Esophagus squamous epithelium (tissue), 4 donors: ENCODE data around the gene MINDY3.

Source experiments
- POLR2A ChIP-seq, 4 donors: fragments of 450-650 bp; IDR thresholded peaks; one replicate each; pipeline ENCODE4 v1.6.1; 2017; ENCODE audit warnings: antibody characterized with exemption in 4 of 4, mild to moderate bottlenecking in 4 of 4, moderate library complexity in 3 of 4
- TF ChIP-seq, protein P1 (sequence below), 6 experiments: fragments of 450-650 bp in 4 of 6; fragments of 200-600 bp in 2 of 6; sonication (generic) in 2 of 6; IDR thresholded peaks; one replicate each; pipeline ENCODE4 v1.5.1; 2016 to 2019; ENCODE audit warnings: antibody characterized with exemption in 6 of 6, mild to moderate bottlenecking in 4 of 6, moderate library complexity in 4 of 6

DNA sequence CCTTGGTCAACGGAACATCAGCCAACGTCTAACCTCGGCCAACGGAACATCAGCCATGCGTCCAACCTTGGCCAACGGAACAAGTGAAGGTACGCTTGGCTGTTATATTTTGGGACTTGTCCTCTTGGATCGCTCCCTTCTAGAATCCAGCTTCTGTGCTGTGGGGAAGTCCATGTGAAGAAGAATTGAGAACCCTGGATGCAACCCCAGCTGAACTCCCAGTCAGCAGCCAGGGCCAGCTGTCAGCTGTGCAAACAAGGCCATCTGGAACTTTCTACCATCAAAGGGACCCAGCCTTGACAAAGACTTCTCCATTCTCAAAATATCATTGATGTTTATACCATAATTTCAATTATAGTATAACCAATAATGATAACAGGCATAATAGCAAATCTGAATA lies 97.3 kb downstream of the MINDY3 start:
- TF ChIP-seq, protein P1, sequence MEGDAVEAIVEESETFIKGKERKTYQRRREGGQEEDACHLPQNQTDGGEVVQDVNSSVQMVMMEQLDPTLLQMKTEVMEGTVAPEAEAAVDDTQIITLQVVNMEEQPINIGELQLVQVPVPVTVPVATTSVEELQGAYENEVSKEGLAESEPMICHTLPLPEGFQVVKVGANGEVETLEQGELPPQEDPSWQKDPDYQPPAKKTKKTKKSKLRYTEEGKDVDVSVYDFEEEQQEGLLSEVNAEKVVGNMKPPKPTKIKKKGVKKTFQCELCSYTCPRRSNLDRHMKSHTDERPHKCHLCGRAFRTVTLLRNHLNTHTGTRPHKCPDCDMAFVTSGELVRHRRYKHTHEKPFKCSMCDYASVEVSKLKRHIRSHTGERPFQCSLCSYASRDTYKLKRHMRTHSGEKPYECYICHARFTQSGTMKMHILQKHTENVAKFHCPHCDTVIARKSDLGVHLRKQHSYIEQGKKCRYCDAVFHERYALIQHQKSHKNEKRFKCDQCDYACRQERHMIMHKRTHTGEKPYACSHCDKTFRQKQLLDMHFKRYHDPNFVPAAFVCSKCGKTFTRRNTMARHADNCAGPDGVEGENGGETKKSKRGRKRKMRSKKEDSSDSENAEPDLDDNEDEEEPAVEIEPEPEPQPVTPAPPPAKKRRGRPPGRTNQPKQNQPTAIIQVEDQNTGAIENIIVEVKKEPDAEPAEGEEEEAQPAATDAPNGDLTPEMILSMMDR (IDR thresholded peaks at IDR 0.05) = no peak
- TF ChIP-seq POLR2A (IDR thresholded peaks at IDR 0.05) = no peak
